MM.1S (cell line): ENCODE measurements around the gene DCAF10.

Experiments
- DNase-seq: peaks from one replicate; pipeline ENCODE4 v3.0.0-alpha.2; 2015
- H2AFZ ChIP-seq: fragments of 300-600 bp; sonication (generic); 2 replicates; pipeline ENCODE4 v1.6.0; 2016; ENCODE audit warnings: antibody characterized with exemption, low read length
- H3F3A ChIP-seq: fragments of 300-600 bp; sonication (generic); 2 replicates; pipeline ENCODE4 v1.6.1; 2016; ENCODE audit warnings: mild to moderate bottlenecking, antibody characterized with exemption, low read length, moderate library complexity, mixed read lengths; ENCODE audit not compliant: insufficient read depth
- H3K27ac ChIP-seq: fragments of 300-600 bp; sonication (generic); 2 replicates; pipeline ENCODE4 v1.5.1; 2016; ENCODE audit warnings: mild to moderate bottlenecking, low read length
- H3K27me3 ChIP-seq: fragments of 300-600 bp; sonication (generic); replicated peaks from 2 replicates; pipeline ENCODE4 v1.6.0; 2016; ENCODE audit warnings: low read length; ENCODE audit not compliant: insufficient read depth
- H3K36me3 ChIP-seq: fragments of 300-600 bp; sonication (generic); replicated peaks from 2 replicates; pipeline ENCODE4 v1.6.1; 2016; ENCODE audit warnings: mild to moderate bottlenecking, low read length, mixed read lengths; ENCODE audit not compliant: insufficient read depth
- H3K4me1 ChIP-seq: fragments of 300-600 bp; sonication (generic); 2 replicates; pipeline ENCODE4 v1.6.1; 2016; ENCODE audit warnings: low read length, mixed read lengths
- H3K4me2 ChIP-seq: fragments of 300-600 bp; sonication (generic); 2 replicates; pipeline ENCODE4 v1.6.0; 2016; ENCODE audit warnings: low read depth, low read length
- H3K4me3 ChIP-seq: fragments of 300-600 bp; sonication (generic); 2 replicates; pipeline ENCODE4 v1.5.1; 2016; ENCODE audit warnings: low read length, mixed read lengths
- H3K79me2 ChIP-seq: fragments of 300-600 bp; sonication (generic); 2 replicates; pipeline ENCODE4 v1.6.1; 2016; ENCODE audit warnings: mixed run types, low read length, mixed read lengths
- H3K9ac ChIP-seq: fragments of 300-600 bp; sonication (generic); 2 replicates; pipeline ENCODE4 v1.6.1; 2016; ENCODE audit warnings: low read length, mixed read lengths
- H3K9me2 ChIP-seq: fragments of 300-600 bp; sonication (generic); replicated peaks from 2 replicates; pipeline ENCODE4 v1.6.1; 2016; ENCODE audit warnings: mild to moderate bottlenecking, low read length, mixed read lengths; ENCODE audit not compliant: insufficient read depth
- H3K9me3 ChIP-seq: fragments of 300-600 bp; sonication (generic); replicated peaks from 2 replicates; pipeline ENCODE4 v1.6.1; 2016; ENCODE audit warnings: mild to moderate bottlenecking, low read length, mixed read lengths; ENCODE audit not compliant: insufficient read depth
- H4K20me1 ChIP-seq: fragments of 300-600 bp; sonication (generic); 2 replicates; pipeline ENCODE4 v1.6.1; 2016; ENCODE audit warnings: mild to moderate bottlenecking, low read length, moderate library complexity, mixed read lengths; ENCODE audit not compliant: insufficient read depth
- EZH2 ChIP-seq: fragments of 300-600 bp; sonication (generic); optimal IDR thresholded peaks from 2 replicates; pipeline ENCODE3; 2017; ENCODE audit warnings: low read depth, mild to moderate bottlenecking, antibody characterized with exemption, low read length, mixed read lengths
- EZH2phosphoT487 ChIP-seq: fragments of 300-600 bp; sonication (generic); IDR thresholded peaks from 2 replicates; pipeline ENCODE4 v1.6.1; 2018; ENCODE audit warnings: antibody characterized with exemption, low read length
- TF ChIP-seq, protein P1 (sequence below): fragments of 300-600 bp; sonication (generic); IDR thresholded peaks from 2 replicates; pipeline ENCODE4 v1.5.1; 2016; ENCODE audit warnings: antibody characterized with exemption, low read length, mixed read lengths

Gene DCAF10

DNA sequence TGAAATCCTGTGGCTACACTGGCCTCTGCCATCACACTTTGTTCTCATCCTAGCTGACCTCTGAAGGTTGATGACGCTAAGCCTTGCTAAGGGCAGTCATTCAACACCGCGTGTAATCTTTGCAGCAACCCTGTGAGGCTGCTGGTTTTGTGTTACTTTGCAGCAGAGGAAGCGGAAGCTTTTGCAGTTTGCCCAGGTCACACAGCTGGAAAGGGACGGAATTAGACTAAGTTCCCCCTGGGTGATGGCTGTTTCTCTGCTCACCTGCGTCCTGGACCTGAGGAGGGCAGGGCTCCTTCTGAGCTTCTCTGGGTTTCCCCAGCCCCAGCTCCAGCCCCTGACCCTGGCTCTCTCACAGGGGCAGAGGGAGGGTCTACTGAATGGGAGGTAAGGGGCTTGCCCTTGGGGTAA, 110.7 kb downstream of the DCAF10 start:
- Histone ChIP-seq H2AFZ (no peak overlapping the region), H3K27ac (no peak overlapping the region), H4K20me1 (no peaks in the 10 kb centered on the region), H3K4me1 (no peaks in the 10 kb centered on the region), H3K27me3 (no peaks in the 10 kb centered on the region), H3K9me3 (no peaks in the 10 kb centered on the region), H3K36me3 (no peaks in the 10 kb centered on the region), H3F3A (no peaks in the 10 kb centered on the region), H3K9ac (no peak overlapping the region), H3K9me2 (no peaks in the 10 kb centered on the region), H3K4me3 (no peak overlapping the region), H3K4me2 (no peak overlapping the region), H3K79me2 (no peaks in the 10 kb centered on the region)
- DNase-seq, result no peak
- TF ChIP-seq, protein P1, sequence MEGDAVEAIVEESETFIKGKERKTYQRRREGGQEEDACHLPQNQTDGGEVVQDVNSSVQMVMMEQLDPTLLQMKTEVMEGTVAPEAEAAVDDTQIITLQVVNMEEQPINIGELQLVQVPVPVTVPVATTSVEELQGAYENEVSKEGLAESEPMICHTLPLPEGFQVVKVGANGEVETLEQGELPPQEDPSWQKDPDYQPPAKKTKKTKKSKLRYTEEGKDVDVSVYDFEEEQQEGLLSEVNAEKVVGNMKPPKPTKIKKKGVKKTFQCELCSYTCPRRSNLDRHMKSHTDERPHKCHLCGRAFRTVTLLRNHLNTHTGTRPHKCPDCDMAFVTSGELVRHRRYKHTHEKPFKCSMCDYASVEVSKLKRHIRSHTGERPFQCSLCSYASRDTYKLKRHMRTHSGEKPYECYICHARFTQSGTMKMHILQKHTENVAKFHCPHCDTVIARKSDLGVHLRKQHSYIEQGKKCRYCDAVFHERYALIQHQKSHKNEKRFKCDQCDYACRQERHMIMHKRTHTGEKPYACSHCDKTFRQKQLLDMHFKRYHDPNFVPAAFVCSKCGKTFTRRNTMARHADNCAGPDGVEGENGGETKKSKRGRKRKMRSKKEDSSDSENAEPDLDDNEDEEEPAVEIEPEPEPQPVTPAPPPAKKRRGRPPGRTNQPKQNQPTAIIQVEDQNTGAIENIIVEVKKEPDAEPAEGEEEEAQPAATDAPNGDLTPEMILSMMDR, result no peak
- TF ChIP-seq EZH2 (no peak), EZH2phosphoT487 (no peak)

DNA sequence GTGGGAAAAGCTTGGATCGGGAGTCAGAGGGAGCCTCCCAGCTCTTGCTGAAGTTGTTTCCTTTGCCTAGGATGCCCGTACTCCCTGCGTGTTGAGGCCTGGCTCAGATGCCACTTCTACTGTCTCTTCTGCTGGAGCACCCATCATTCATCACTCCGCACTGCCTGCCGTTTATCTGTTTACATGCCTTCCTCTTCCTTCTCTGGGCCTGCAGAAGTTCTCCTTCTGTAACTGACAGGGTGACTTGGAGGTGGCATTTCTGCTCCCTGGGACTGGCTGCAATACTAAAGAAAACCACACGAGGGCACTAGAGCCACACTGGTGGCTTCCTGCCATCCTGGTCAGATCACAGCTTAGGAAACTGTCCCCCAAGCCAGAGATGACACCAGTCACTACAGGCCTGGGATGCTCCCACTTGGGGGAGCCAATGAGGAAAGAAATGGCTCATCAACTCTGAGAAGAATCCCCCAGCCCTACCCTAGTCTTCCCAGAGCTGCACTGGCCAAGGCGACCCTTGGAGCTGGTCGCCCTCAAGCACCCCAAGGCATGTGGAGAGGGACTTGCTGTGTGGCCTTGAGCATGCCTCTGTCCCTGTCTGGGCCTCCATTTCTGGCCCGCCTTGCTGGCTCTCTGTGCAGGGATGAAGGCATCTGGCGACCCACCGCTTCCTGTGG, 113.0 kb downstream of the DCAF10 start:
- H3K36me3 ChIP-seq, result no peaks in the 10 kb centered on the region
- no peaks in the 10 kb centered on the region for H3K9me3 ChIP-seq
- no peaks in the 10 kb centered on the region for H3K9me2 ChIP-seq
- H3K79me2 ChIP-seq, result no peaks in the 10 kb centered on the region
- H3K27ac ChIP-seq, result no peak overlapping the region
- no peak overlapping the region for H3K4me2 ChIP-seq
- no peaks in the 10 kb centered on the region for H3K27me3 ChIP-seq
- TF ChIP-seq, protein P1, result peak; percentile 98
- TF ChIP-seq EZH2phosphoT487, result no peak
- peak overlapping the region; percentile 37; the same call in 1 of the 2 replicates for H2AFZ ChIP-seq
- H3F3A ChIP-seq, result no peaks in the 10 kb centered on the region
- H4K20me1 ChIP-seq, result no peaks in the 10 kb centered on the region
- DNase-seq, result peak; percentile 77
- no peaks in the 10 kb centered on the region for H3K4me1 ChIP-seq
- no peak overlapping the region for H3K4me3 ChIP-seq
- no peak overlapping the region for H3K9ac ChIP-seq

DNA sequence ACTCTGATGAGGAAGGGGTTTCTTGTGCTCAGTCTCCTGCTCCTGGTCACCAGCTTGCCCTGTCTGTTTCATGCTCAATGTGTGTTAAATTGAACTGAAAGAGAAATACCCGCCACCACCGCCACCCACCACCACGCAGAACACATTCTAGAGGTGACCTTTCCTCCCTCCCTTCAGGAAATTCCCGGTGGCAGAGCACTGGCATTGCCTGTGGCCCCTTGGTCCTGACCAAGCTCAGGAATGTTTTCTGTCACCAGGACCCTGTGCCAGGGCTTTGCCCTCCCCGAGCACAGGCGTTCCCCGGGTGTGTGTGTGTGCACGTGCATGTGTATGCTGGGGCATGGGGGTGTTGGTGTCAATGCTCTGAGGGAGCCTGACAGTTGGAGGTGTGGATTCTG, 113.6 kb downstream of the DCAF10 start:
- no peak overlapping the region for H3K4me3 ChIP-seq
- TF ChIP-seq EZH2 (no peak), EZH2phosphoT487 (no peak)
- TF ChIP-seq, protein P1, result no peak
- H3K9me2 ChIP-seq, result no peaks in the 10 kb centered on the region
- H3K4me1 ChIP-seq, result no peaks in the 10 kb centered on the region
- H2AFZ ChIP-seq, result no peak overlapping the region
- H3K4me2 ChIP-seq, result no peak overlapping the region
- no peaks in the 10 kb centered on the region for H3K36me3 ChIP-seq
- H4K20me1 ChIP-seq, result no peaks in the 10 kb centered on the region
- H3K27ac ChIP-seq, result no peak overlapping the region
- no peaks in the 10 kb centered on the region for H3K79me2 ChIP-seq
- no peak for DNase-seq
- H3K27me3 ChIP-seq, result no peaks in the 10 kb centered on the region
- no peak overlapping the region for H3K9ac ChIP-seq
- no peaks in the 10 kb centered on the region for H3K9me3 ChIP-seq
- no peaks in the 10 kb centered on the region for H3F3A ChIP-seq
